Measurements from ENCODE around the gene PTPRE.

The PTPRE gene

DNA sequence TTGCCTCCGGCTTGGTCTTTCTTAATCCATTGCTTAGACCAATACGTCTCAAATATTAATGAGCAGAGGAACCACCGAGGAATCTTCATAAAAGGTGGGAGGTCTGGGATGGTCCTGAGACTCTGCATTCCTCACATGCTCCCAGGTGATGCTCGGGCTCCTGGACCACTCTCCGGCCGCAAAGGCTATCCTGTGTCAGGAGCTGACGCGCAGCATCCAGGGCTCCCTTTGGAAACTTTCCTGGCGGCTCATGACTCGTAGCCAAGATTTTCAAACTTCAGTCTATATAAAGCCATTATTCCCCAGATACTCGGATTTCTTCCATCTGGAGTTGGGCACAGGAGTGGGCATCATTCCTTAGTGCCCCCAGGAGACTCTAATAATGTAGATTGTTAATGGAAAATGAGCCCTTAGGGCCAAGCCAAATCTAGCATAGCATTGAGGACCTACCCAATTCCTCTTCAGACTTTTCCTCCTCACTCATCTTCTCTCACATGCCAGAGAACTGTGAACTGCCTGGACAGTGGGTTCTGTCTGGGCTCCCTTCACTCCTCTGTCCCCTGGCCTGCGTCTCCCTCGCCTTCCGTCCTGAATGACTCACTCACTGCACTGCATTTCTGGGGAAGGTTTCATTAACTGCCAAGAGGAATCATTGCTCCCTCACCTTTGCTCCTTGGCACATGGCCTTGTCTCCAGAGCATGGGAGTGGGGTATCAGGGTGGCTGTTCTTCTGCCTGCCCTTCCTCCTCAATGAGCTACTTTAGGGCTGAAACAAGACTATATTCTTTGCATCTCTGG is 130.0 kb downstream of the PTPRE start:
- TF ChIP-seq EZH2 (IDR thresholded peaks at IDR 0.05): no peak
- TF ChIP-seq POLR2AphosphoS5 (IDR thresholded peaks at IDR 0.05; ENCODE audit: borderline replicate concordance, low read depth, low read length): no peak
- no peak for TF ChIP-seq FOXP2 (optimal IDR thresholded peaks at IDR 0.05; ENCODE audit: control extremely low read depth, extremely low read length, insufficient read depth)
- Histone ChIP-seq H3K27ac (no peak overlapping the region), H3K9ac (ENCODE audit: insufficient read length) (no peak overlapping the region), H3K36me3 (ENCODE audit: insufficient read depth, low read length) (no peaks in the 10 kb centered on the region), H3K4me3 (no peak overlapping the region), H3K9me3 (ENCODE audit: low read depth, low read length) (no peaks in the 10 kb centered on the region)
- no peak for DNase-seq (ENCODE audit: low read depth, low spot score)

- H3K9ac ChIP-seq (ENCODE audit: insufficient read length): no peak overlapping the region
- no peak for DNase-seq (ENCODE audit: low read depth, low spot score)
- H3K4me3 ChIP-seq: no peak overlapping the region
- no peak for TF ChIP-seq FOXP2 (optimal IDR thresholded peaks at IDR 0.05; ENCODE audit: control extremely low read depth, extremely low read length, insufficient read depth)
- TF ChIP-seq EZH2 (IDR thresholded peaks at IDR 0.05): no peak
- TF ChIP-seq POLR2AphosphoS5 (IDR thresholded peaks at IDR 0.05; ENCODE audit: borderline replicate concordance, low read depth, low read length): no peak
- no peaks in the 10 kb centered on the region for H3K36me3 ChIP-seq (ENCODE audit: insufficient read depth, low read length)
- no peak overlapping the region for H3K27ac ChIP-seq
- H3K9me3 ChIP-seq (ENCODE audit: low read depth, low read length): no peaks in the 10 kb centered on the region
Measured at GRCh38 chr10:128040096-128040495, 133.2 kb downstream of the PTPRE start.

- no peak for DNase-seq (ENCODE audit: low read depth, low spot score)
- H3K9ac ChIP-seq (ENCODE audit: insufficient read length): no peak overlapping the region
- no peak overlapping the region for H3K27ac ChIP-seq
- H3K9me3 ChIP-seq (ENCODE audit: low read depth, low read length): no peaks in the 10 kb centered on the region
- no peaks in the 10 kb centered on the region for H3K36me3 ChIP-seq (ENCODE audit: insufficient read depth, low read length)
- H3K4me3 ChIP-seq: no peak overlapping the region
- TF ChIP-seq POLR2AphosphoS5 (IDR thresholded peaks at IDR 0.05; ENCODE audit: borderline replicate concordance, low read depth, low read length) (no peak), FOXP2 (optimal IDR thresholded peaks at IDR 0.05; ENCODE audit: control extremely low read depth, extremely low read length, insufficient read depth) (no peak), EZH2 (IDR thresholded peaks at IDR 0.05) (no peak)
Measured at GRCh38 chr10:128040681-128041080, 133.8 kb downstream of the PTPRE start.

- Histone ChIP-seq H3K4me3 (no peak overlapping the region), H3K27ac (no peak overlapping the region), H3K9ac (ENCODE audit: insufficient read length) (no peak overlapping the region), H3K9me3 (ENCODE audit: low read depth, low read length) (no peaks in the 10 kb centered on the region), H3K36me3 (ENCODE audit: insufficient read depth, low read length) (no peaks in the 10 kb centered on the region)
- TF ChIP-seq EZH2 (IDR thresholded peaks at IDR 0.05) (no peak), FOXP2 (optimal IDR thresholded peaks at IDR 0.05; ENCODE audit: control extremely low read depth, extremely low read length, insufficient read depth) (no peak), POLR2AphosphoS5 (IDR thresholded peaks at IDR 0.05; ENCODE audit: borderline replicate concordance, low read depth, low read length) (no peak)
- no peak for DNase-seq (ENCODE audit: low read depth, low spot score)
Measured at GRCh38 chr10:128042131-128042610, 135.3 kb downstream of the PTPRE start.

- DNase-seq (ENCODE audit: low read depth, low spot score): no peak
- Histone ChIP-seq H3K4me3 (no peak overlapping the region), H3K9me3 (ENCODE audit: low read depth, low read length) (no peaks in the 10 kb centered on the region), H3K27ac (no peak overlapping the region), H3K36me3 (ENCODE audit: insufficient read depth, low read length) (no peaks in the 10 kb centered on the region), H3K9ac (ENCODE audit: insufficient read length) (no peak overlapping the region)
- TF ChIP-seq POLR2AphosphoS5 (IDR thresholded peaks at IDR 0.05; ENCODE audit: borderline replicate concordance, low read depth, low read length) (no peak), EZH2 (IDR thresholded peaks at IDR 0.05) (no peak), FOXP2 (optimal IDR thresholded peaks at IDR 0.05; ENCODE audit: control extremely low read depth, extremely low read length, insufficient read depth) (no peak)
Measured at GRCh38 chr10:128043259-128044045, 136.5 kb downstream of the PTPRE start.

- no peak overlapping the region for H3K27ac ChIP-seq
- no peak overlapping the region for H3K4me3 ChIP-seq
- no peaks in the 10 kb centered on the region for H3K36me3 ChIP-seq (ENCODE audit: insufficient read depth, low read length)
- H3K9me3 ChIP-seq (ENCODE audit: low read depth, low read length): no peaks in the 10 kb centered on the region
- TF ChIP-seq POLR2AphosphoS5 (IDR thresholded peaks at IDR 0.05; ENCODE audit: borderline replicate concordance, low read depth, low read length) (no peak), FOXP2 (optimal IDR thresholded peaks at IDR 0.05; ENCODE audit: control extremely low read depth, extremely low read length, insufficient read depth) (no peak), EZH2 (IDR thresholded peaks at IDR 0.05) (no peak)
- H3K9ac ChIP-seq (ENCODE audit: insufficient read length): no peak overlapping the region
- DNase-seq (ENCODE audit: low read depth, low spot score): no peak
Measured at GRCh38 chr10:128044186-128044585, 137.3 kb downstream of the PTPRE start.

- Histone ChIP-seq H3K27ac (no peak overlapping the region), H3K36me3 (ENCODE audit: insufficient read depth, low read length) (no peaks in the 10 kb centered on the region), H3K9me3 (ENCODE audit: low read depth, low read length) (no peaks in the 10 kb centered on the region), H3K4me3 (no peak overlapping the region), H3K9ac (ENCODE audit: insufficient read length) (no peak overlapping the region)
- TF ChIP-seq POLR2AphosphoS5 (IDR thresholded peaks at IDR 0.05; ENCODE audit: borderline replicate concordance, low read depth, low read length): no peak
- no peak for TF ChIP-seq EZH2 (IDR thresholded peaks at IDR 0.05)
- no peak for TF ChIP-seq FOXP2 (optimal IDR thresholded peaks at IDR 0.05; ENCODE audit: control extremely low read depth, extremely low read length, insufficient read depth)
- no peak for DNase-seq (ENCODE audit: low read depth, low spot score)
Measured at GRCh38 chr10:128044961-128045832, 138.3 kb downstream of the PTPRE start.

DNA sequence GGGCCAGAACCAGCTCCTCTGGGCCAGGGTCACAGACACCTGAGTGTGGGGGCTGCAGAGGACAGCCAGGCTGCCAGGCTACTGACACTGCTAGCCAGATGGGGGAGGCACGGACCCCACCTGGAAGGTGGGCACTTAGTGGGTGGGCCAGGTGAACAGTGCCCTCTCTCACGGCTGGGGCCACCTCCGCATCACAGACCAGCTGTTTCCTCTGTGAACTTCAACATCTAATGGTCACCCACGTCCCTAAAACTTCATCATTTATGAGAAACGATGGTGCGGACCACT is 138.9 kb downstream of the PTPRE start:
- no peak overlapping the region for H3K4me3 ChIP-seq
- no peak overlapping the region for H3K27ac ChIP-seq
- no peaks in the 10 kb centered on the region for H3K9me3 ChIP-seq (ENCODE audit: low read depth, low read length)
- no peak overlapping the region for H3K9ac ChIP-seq (ENCODE audit: insufficient read length)
- TF ChIP-seq FOXP2 (optimal IDR thresholded peaks at IDR 0.05; ENCODE audit: control extremely low read depth, extremely low read length, insufficient read depth) (no peak), POLR2AphosphoS5 (IDR thresholded peaks at IDR 0.05; ENCODE audit: borderline replicate concordance, low read depth, low read length) (no peak), EZH2 (IDR thresholded peaks at IDR 0.05) (no peak)
- DNase-seq (ENCODE audit: low read depth, low spot score): no peak
- H3K36me3 ChIP-seq (ENCODE audit: insufficient read depth, low read length): no peaks in the 10 kb centered on the region
